DND-41 (cell line): Measurements from ENCODE around the gene ATF4.

Source experiments
- ATAC-seq: fragments of 200-7000 bp; cut with Tn5 transposase; 3 replicates; pipeline ENCODE4 v1.9.1; 2021; ENCODE audit warnings: low read depth; ENCODE audit not compliant: insufficient read depth
- DNase-seq: peaks from one replicate; pipeline ENCODE4 v3.0.0-alpha.2; 2020
- H2AFZ ChIP-seq: 2 replicates; pipeline ENCODE4 v1.6.0; 2012; ENCODE audit warnings: low read depth, low read length
- H3K27ac ChIP-seq: 2 replicates; pipeline ENCODE4 v1.5.1; 2012; ENCODE audit warnings: low read length, inconsistent platforms
- H3K27me3 ChIP-seq: fragments of 200-600 bp; sonication (generic); 2 replicates; pipeline ENCODE4 v1.6.0; 2012; ENCODE audit warnings: low read length, mild to moderate bottlenecking, inconsistent platforms; ENCODE audit not compliant: insufficient read depth, poor library complexity
- H3K36me3 ChIP-seq: 2 replicates; pipeline ENCODE4 v1.5.1; 2012; ENCODE audit warnings: low read length, inconsistent platforms; ENCODE audit not compliant: insufficient read depth
- H3K4me1 ChIP-seq: 2 replicates; pipeline ENCODE4 v1.5.1; 2012; ENCODE audit warnings: mild to moderate bottlenecking, low read length; ENCODE audit not compliant: insufficient read depth
- H3K4me2 ChIP-seq: 2 replicates; pipeline ENCODE4 v1.6.0; 2012; ENCODE audit warnings: mild to moderate bottlenecking, moderate library complexity, low read length, inconsistent platforms; ENCODE audit not compliant: insufficient read depth
- H3K4me3 ChIP-seq, 2 experiments: fragments of 200-600 bp in 1 of 2; shearing (Covaris generic) in 1 of 2; 2 replicates each; pipeline ENCODE4 v1.5.1; 2012 to 2016; ENCODE audit warnings: inconsistent platforms in 2 of 2, low read length in 2 of 2, mild to moderate bottlenecking in 2 of 2, low read depth in 1 of 2, moderate library complexity in 1 of 2
- H3K79me2 ChIP-seq: 2 replicates; pipeline ENCODE4 v1.6.0; 2012; ENCODE audit warnings: low read length, inconsistent platforms; ENCODE audit not compliant: insufficient read depth
- H3K9ac ChIP-seq: 2 replicates; pipeline ENCODE4 v1.6.0; 2012; ENCODE audit warnings: low read depth, mild to moderate bottlenecking, inconsistent platforms, low read length, moderate library complexity
- H3K9me3 ChIP-seq: 2 replicates; pipeline ENCODE4 v1.5.1; 2012; ENCODE audit warnings: low read length, moderate library complexity, mild to moderate bottlenecking, inconsistent platforms; ENCODE audit not compliant: insufficient read depth, severe bottlenecking
- H4K20me1 ChIP-seq: 2 replicates; pipeline ENCODE4 v1.6.0; 2012; ENCODE audit warnings: low read length; ENCODE audit not compliant: insufficient read depth
- EZH2 ChIP-seq: IDR thresholded peaks from 3 replicates; pipeline ENCODE4 v1.6.1; 2012; ENCODE audit warnings: borderline replicate concordance, low read depth, mild to moderate bottlenecking, moderate library complexity, low read length, inconsistent platforms; ENCODE audit not compliant: severe bottlenecking
- TF ChIP-seq, protein P1 (sequence below): IDR thresholded peaks from 2 replicates; pipeline ENCODE4 v1.5.1; 2012; ENCODE audit warnings: borderline replicate concordance, low read length, moderate library complexity, mild to moderate bottlenecking; ENCODE audit not compliant: poor library complexity, severe bottlenecking; ENCODE audit errors: extremely low read depth

ATF4 gene

DNA sequence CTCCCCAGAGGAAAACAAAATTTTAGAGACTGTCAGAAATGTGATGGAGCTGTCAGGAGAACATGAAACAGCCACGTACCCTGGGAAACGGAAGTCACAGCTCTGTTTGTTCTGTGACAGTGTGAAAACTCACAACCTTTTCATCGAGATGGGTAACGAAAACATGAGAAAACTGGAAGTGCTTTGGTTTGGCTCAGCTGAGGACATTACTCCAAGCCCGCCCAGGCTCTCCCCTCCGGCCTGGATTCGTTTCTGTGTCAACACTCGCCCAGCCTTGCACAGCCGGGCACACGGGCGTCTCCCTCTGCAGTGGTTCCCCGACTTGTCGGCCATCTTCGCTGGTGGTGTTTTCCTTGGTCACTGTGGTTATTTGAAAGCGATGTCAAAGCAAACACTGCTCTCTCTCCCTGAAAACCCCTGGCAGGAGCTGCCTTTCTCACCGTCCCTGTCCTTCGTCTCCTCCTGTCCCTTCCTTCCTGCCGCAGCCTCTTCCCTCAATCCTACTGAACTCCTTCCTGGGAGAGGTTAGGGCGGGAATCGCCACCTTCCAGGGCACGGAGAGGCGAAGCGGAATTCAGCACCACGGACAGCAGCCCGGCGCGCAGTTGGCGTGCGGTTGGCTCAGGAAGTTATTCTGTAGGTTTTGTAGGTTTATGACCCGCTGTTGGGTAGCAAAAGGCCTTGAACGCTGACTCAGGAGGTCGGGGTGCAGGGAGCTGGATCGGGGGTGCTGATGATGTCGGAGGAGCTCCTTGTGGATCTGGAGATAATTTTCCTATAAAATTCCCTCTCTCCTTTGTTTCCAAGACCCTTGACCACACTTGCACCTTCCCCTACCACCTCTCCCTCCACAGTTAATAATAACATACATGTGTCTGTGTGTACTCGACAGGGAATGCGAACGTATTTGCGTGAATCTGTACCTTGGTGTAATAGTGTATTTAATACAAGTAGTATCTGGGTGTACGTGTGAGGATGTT, 25.3 kb downstream of the ATF4 start:
- H3K36me3 ChIP-seq: no peaks in the 10 kb centered on the region
- no peak overlapping the region for H3K9ac ChIP-seq
- TF ChIP-seq, protein P1, sequence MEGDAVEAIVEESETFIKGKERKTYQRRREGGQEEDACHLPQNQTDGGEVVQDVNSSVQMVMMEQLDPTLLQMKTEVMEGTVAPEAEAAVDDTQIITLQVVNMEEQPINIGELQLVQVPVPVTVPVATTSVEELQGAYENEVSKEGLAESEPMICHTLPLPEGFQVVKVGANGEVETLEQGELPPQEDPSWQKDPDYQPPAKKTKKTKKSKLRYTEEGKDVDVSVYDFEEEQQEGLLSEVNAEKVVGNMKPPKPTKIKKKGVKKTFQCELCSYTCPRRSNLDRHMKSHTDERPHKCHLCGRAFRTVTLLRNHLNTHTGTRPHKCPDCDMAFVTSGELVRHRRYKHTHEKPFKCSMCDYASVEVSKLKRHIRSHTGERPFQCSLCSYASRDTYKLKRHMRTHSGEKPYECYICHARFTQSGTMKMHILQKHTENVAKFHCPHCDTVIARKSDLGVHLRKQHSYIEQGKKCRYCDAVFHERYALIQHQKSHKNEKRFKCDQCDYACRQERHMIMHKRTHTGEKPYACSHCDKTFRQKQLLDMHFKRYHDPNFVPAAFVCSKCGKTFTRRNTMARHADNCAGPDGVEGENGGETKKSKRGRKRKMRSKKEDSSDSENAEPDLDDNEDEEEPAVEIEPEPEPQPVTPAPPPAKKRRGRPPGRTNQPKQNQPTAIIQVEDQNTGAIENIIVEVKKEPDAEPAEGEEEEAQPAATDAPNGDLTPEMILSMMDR: no peak
- TF ChIP-seq EZH2: no peak
- DNase-seq (peak; percentile 68), ATAC-seq (peak; percentile 93)
- H4K20me1 ChIP-seq: peaks cover 10% of the 10 kb centered on the region; the same call in 1 of the 2 replicates
- H3K4me1 ChIP-seq: no peaks in the 10 kb centered on the region; the same call in 1 of the 2 replicates
- H3K27ac ChIP-seq: no peak overlapping the region
- H3K4me3 ChIP-seq: no peak overlapping the region
- no peaks in the 10 kb centered on the region for H3K79me2 ChIP-seq
- no peaks in the 10 kb centered on the region for H3K9me3 ChIP-seq
- no peak overlapping the region for H2AFZ ChIP-seq
- no peak overlapping the region for H3K4me2 ChIP-seq
- H3K27me3 ChIP-seq: peaks cover 5% of the 10 kb centered on the region

DNA sequence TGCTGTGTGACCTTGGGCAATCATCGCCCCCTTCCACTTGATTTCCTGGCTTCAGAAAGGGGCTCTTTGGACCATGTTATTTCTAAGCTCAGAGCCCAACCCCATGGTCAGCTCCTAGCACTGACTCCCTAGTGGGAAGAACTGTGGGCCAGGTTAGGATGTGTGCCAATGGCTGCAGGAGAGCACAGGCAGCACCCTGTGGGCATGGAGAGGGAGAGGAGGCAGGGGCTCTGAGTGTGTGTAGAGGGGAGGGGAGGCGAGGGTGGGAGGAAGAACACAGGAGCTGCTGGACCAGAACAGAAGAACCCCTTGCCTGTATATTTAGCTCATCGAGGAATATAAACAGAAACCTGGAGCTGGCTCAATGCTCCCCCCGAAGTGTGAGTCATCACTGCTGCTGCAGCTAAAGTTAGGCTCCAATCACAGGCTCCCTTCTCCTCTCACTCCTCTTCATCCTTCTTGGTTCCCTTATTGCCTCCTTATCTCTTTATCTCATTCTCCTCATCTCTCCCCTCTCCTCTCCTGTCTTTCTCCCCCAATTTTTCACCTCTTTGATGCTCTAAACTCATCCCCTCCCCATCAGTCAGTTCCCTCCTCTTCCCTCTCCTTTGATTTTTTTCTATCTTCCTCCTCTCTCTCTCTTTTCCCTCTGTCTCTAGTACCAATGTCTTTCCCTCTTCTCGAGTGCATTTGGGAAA, 26.7 kb downstream of the ATF4 start:
- Histone ChIP-seq H3K79me2 (no peaks in the 10 kb centered on the region), H3K36me3 (no peaks in the 10 kb centered on the region), H3K9ac (no peak overlapping the region), H3K27me3 (peaks cover 5% of the 10 kb centered on the region), H3K9me3 (no peaks in the 10 kb centered on the region), H2AFZ (no peak overlapping the region), H4K20me1 (peaks cover 10% of the 10 kb centered on the region; the same call in 1 of the 2 replicates), H3K4me1 (no peaks in the 10 kb centered on the region; the same call in 1 of the 2 replicates), H3K4me3 (no peak overlapping the region), H3K27ac (no peak overlapping the region), H3K4me2 (no peak overlapping the region)
- DNase-seq (no peak), ATAC-seq (no peak)
- TF ChIP-seq, protein P1: no peak
- TF ChIP-seq EZH2: no peak

DNA sequence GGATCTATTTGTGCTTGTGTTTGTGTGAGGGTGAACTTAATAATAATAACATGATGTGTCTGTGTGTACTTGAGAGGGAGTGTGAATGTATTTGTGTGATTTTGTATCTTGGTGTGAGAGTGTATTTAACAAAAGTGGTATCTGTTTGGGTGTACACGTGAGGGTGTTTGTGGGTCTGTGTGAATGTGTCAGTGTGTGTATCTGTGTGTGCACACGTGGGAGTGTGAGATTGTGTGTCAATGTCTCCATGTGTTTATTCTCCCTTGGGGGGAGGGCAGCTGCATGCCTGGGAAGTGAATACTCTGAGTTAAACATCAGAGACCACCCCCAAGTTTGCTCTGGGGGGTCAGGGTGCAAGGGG, 27.2 kb downstream of the ATF4 start:
- H3K9me3 ChIP-seq: no peaks in the 10 kb centered on the region
- ATAC-seq (no peak), DNase-seq (no peak)
- no peaks in the 10 kb centered on the region for H3K79me2 ChIP-seq
- no peaks in the 10 kb centered on the region; the same call in 1 of the 2 replicates for H3K4me1 ChIP-seq
- no peak overlapping the region for H3K4me2 ChIP-seq
- H4K20me1 ChIP-seq: peaks cover 10% of the 10 kb centered on the region; the same call in 1 of the 2 replicates
- H3K27ac ChIP-seq: no peak overlapping the region
- H3K9ac ChIP-seq: no peak overlapping the region
- TF ChIP-seq EZH2: no peak
- TF ChIP-seq, protein P1: no peak
- no peaks in the 10 kb centered on the region for H3K36me3 ChIP-seq
- no peak overlapping the region for H3K4me3 ChIP-seq
- H3K27me3 ChIP-seq: peaks cover 5% of the 10 kb centered on the region
- no peak overlapping the region for H2AFZ ChIP-seq
